Stomach (tissue), 9 donors: ENCODE measurements around the gene ERO1B. TPM values are rescaled to one million over a fixed set of nuclear protein-coding genes. Genes with fewer than 3 reads are reported as not detected.

Experiments
- DNase-seq, 2 donors: peaks; one replicate each; pipeline versions ENCODE4 v3.0.0 to v3.0.0-alpha.2; 2013 to 2019
- H3K27ac ChIP-seq, 5 donors: fragments of 200-600 bp in 4 of 5; sonication (generic) in 4 of 5; one replicate each; pipeline ENCODE4 v1.5.1; 2013 to 2019; ENCODE audit warnings: mild to moderate bottlenecking in 1 of 5, moderate library complexity in 1 of 5
- H3K27me3 ChIP-seq, 3 donors: fragments of 200-600 bp; sonication (generic); one replicate each; pipeline ENCODE4 v1.5.1; 2017 to 2019; ENCODE audit warnings: mixed run types in 1 of 3
- H3K36me3 ChIP-seq, 4 donors: fragments of 200-600 bp; sonication (generic); 1 replicate in 3 of 4; 2 replicates in 1 of 4; pipeline ENCODE4 v1.5.1; 2016 to 2019
- H3K4me1 ChIP-seq, 4 donors: fragments of 200-600 bp; sonication (generic); one replicate each; pipeline ENCODE4 v1.5.1; 2016 to 2019
- H3K4me3 ChIP-seq, 4 donors: fragments of 200-600 bp; sonication (generic) in 3 of 4; one replicate each; pipeline ENCODE4 v1.5.1; 2016 to 2019; ENCODE audit warnings: mild to moderate bottlenecking in 1 of 4
- H3K9me3 ChIP-seq, 4 donors: fragments of 200-600 bp; sonication (generic); one replicate each; pipeline ENCODE4 v1.5.1; 2016 to 2019
- EP300 ChIP-seq: sonication (generic); formaldehyde crosslinking; IDR thresholded peaks from one replicate; pipeline ENCODE4 v1.6.1; 2017; ENCODE audit warnings: antibody characterized with exemption
- POLR2A ChIP-seq, 4 donors: fragments of 450-650 bp; IDR thresholded peaks; one replicate each; pipeline ENCODE4 v1.6.1; 2016; ENCODE audit warnings: antibody characterized with exemption in 4 of 4, control low read depth in 2 of 4, mild to moderate bottlenecking in 1 of 4, moderate library complexity in 1 of 4
- POLR2AphosphoS5 ChIP-seq, 3 donors: sonication (generic); formaldehyde crosslinking; IDR thresholded peaks; one replicate each; pipeline ENCODE4 v1.6.1; 2016; ENCODE audit warnings: antibody characterized with exemption in 3 of 3
- WGBS, 5 donors: extraction: QIAGEN DNeasy Blood & Tissue Kit in 3 of 5; methylation state at CpG; one replicate each; pipeline versions ENCODE4 v1.1.5 to v1.1.7; 2013 to 2018; 5-methylcytosine and 5-hydroxymethylcytosine counted together
- intact Hi-C: fragments of 100-400 bp; cut with DNase I; formaldehyde crosslinking; loops from one replicate; pipeline ENCODE4 v1.15.1; 2023; ENCODE audit warnings: low total_unique reads
- polyA plus RNA-seq, 3 donors: library from polyadenylated mRNA; stranded (reverse); fragments of 200-250 nt; gene quantifications; one replicate each; pipeline ENCODE4 v1.2.3, GENCODE V29; 2013
- total RNA-seq, 5 donors: library from RNA; depleted of rRNA; stranded (reverse); fragments of >200 nt; gene quantifications; one replicate each; pipeline versions ENCODE4 v1.1.0 to v1.2.3, GENCODE V29; 2014 to 2016
- TF ChIP-seq, protein P1 (sequence below), 7 experiments: fragments of 450-650 bp in 4 of 7; fragments of 200-600 bp in 3 of 7; sonication (generic) in 3 of 7; IDR thresholded peaks; one replicate each; pipeline ENCODE4 v1.5.1; 2016 to 2019; ENCODE audit warnings: antibody characterized with exemption in 7 of 7, control low read depth in 2 of 7, mild to moderate bottlenecking in 1 of 7
- donor health status: healthy with polysubstance abuse.
- donor health status: Bipolar disorder and iron deficiency.
- donor health status: healthy.

The ERO1B gene
- total and polyA plus RNA-seq, 8 donors: 3.2 to 103 (median 27.9) TPM

DNA sequence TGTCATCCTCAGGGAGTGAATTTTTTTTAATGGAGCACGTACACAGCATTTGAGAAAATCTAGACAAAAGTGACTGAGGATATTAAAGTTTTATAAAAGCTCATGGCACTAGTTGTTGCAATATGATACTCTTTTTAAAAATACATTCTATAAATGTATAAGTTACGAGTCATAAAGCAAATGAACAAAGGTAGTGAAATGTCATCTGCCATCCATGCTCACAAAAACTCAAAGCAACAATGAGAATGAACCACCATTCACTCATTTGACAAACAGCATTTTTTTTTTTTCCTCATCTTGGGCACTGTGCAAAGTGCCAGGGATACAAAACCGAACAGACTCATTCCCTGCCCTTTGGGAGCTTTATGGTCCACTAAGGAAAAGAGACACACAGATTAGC, 100.7 kb downstream of the ERO1B start:
- Histone ChIP-seq H3K4me1 (no peaks in the 10 kb centered on the region), H3K27ac (no peak overlapping the region), H3K27me3 (no peaks in the 10 kb centered on the region), H3K9me3 (no peaks in the 10 kb centered on the region), H3K36me3 (peaks cover 0 to 48% (median 45%) of the 10 kb centered on the region in 4 donors), H3K4me3 (no peak overlapping the region)
- WGBS, 5 donors: 95 to 99% (median 96%) methylated on average over 3 of the region's 3 CpGs
- intact Hi-C loops: no loop called here
- no peak for DNase-seq
- no peak for TF ChIP-seq EP300

DNA sequence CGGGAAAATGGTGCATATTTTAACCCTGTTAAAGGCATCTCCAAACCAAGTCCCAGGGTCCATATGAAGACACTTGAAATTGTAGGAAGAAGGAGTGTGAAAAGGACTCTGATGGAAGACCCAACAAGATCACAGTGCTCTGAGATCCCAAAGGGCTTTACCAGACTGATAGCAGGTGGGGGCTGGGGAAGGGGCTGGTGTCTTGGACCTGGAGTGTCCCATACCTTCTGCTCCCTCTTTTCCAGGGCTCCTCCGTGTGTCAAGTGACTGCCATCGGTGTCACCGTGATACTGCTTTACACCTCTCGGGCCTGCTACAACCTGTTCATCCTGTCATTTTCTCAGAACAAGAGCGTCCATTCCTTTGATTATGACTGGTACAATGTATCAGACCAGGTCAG, 102.1 kb downstream of the ERO1B start:
- H3K36me3 ChIP-seq: peaks cover 0 to 40% (median 37%) of the 10 kb centered on the region in 4 donors
- 92 to 98% (median 94%) methylated on average over 6 of the region's 6 CpGs for WGBS, 5 donors
- no peak for TF ChIP-seq EP300
- TF ChIP-seq POLR2AphosphoS5 (IDR thresholded peaks at IDR 0.05): no peak
- TF ChIP-seq, protein P1, sequence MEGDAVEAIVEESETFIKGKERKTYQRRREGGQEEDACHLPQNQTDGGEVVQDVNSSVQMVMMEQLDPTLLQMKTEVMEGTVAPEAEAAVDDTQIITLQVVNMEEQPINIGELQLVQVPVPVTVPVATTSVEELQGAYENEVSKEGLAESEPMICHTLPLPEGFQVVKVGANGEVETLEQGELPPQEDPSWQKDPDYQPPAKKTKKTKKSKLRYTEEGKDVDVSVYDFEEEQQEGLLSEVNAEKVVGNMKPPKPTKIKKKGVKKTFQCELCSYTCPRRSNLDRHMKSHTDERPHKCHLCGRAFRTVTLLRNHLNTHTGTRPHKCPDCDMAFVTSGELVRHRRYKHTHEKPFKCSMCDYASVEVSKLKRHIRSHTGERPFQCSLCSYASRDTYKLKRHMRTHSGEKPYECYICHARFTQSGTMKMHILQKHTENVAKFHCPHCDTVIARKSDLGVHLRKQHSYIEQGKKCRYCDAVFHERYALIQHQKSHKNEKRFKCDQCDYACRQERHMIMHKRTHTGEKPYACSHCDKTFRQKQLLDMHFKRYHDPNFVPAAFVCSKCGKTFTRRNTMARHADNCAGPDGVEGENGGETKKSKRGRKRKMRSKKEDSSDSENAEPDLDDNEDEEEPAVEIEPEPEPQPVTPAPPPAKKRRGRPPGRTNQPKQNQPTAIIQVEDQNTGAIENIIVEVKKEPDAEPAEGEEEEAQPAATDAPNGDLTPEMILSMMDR (IDR thresholded peaks at IDR 0.05): no peak
- no peak for TF ChIP-seq POLR2A (IDR thresholded peaks at IDR 0.05)
- no peak overlapping the region for H3K27ac ChIP-seq
- intact Hi-C loops: no loop called here
- H3K9me3 ChIP-seq: no peaks in the 10 kb centered on the region
- no peak overlapping the region for H3K4me3 ChIP-seq
- H3K27me3 ChIP-seq: no peaks in the 10 kb centered on the region
- DNase-seq: no peak
- H3K4me1 ChIP-seq: no peaks in the 10 kb centered on the region

DNA sequence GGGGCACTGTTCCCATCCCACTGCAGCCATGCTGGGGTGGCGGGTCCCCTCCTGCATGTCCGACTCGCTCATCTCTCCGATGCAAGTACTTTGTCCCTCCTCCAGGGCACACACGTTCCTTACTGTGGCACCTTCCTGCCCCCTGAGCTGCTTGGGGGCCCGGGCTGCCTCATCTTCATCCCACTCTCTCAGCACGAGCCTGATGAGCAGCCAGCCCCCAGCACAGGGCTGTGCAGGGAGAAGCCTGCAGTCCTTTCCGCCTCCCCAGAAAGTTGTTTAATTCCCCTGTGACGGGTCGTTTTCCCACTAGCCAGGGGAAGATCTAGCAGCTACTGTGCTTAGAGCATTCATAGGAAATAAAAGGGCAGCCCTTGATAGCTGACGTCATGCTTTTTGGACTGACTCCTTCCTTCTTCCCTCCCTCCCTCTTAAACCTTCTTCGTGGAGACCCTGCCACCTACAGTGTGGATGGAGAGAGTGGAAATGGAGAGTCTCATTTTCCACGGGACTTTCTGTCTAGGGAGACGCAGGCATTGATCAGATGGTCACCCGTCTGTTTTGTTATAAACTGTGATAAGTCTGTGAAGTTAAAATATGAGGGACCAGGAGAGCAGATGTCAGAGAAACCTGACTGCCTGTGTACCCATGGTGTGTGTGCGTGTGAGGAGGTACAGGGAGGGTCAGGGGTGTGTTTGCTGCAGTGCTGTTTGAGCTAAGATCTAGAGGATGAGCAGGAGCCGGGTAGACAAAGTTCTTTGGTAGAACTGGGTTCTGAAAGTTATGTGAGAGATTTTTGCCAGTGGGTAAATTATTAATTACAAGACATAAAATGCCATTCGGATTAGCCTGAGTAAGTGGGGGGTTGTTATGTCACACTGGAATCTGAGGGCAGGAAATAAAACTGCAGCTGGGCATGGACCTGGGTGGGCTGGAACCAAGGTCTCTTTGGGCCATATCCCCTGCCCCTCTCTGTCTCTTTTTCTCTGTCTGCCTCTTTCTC, 105.1 kb downstream of the ERO1B start:
- H3K9me3 ChIP-seq: no peaks in the 10 kb centered on the region
- TF ChIP-seq, protein P1 (IDR thresholded peaks at IDR 0.05): no peak
- no peak for TF ChIP-seq EP300
- TF ChIP-seq POLR2A (IDR thresholded peaks at IDR 0.05): no peak
- no peak for TF ChIP-seq POLR2AphosphoS5 (IDR thresholded peaks at IDR 0.05)
- peaks cover 0 to 34% (median 27%) of the 10 kb centered on the region in 4 donors for H3K36me3 ChIP-seq
- H3K27me3 ChIP-seq: no peaks in the 10 kb centered on the region
- no peak overlapping the region for H3K4me3 ChIP-seq
- 53 to 66% (median 63%) methylated on average over 18 of the region's 18 CpGs for WGBS, 5 donors
- no peak overlapping the region for H3K27ac ChIP-seq
- intact Hi-C loops: no loop called here
- peak in 1 of 2 donors; percentile 41 for DNase-seq
- H3K4me1 ChIP-seq: no peaks in the 10 kb centered on the region

DNA sequence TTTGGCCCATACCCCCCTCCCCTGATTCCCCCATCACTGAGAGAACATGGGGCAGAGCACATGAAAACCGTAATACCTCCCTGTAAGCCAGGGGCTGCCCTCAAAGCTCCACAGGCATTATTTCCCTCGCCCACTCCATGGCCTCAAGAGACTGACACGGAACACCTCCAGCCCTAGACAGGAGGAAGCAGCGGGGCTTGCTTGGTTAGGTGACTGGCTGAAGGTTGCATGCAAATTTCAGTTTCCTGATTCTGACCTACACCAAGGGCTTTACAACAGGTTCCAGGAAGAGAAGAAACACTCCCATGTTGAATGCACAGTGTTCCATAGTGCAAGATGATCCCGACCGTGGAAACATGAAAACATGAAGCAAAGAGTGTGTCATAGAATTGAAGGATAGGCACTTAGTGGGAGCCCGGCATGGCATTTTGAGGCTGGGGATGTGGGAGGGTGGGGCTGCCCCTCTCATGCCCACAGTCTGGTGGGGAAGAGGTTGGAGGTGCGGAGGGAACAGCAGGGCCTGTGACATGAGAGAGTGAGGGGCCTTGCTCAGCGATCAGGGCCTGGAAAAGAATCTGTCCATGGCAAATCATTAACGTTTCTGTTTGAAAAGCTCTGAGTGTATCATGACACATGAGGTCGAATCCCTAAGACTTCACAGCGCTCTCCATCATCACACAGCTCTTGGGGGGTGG, 106.0 kb downstream of the ERO1B start:
- no peak overlapping the region for H3K27ac ChIP-seq
- H3K36me3 ChIP-seq: peaks cover 0 to 28% (median 18%) of the 10 kb centered on the region in 4 donors
- no peak for DNase-seq
- H3K27me3 ChIP-seq: no peaks in the 10 kb centered on the region
- no peak overlapping the region for H3K4me3 ChIP-seq
- no peaks in the 10 kb centered on the region for H3K9me3 ChIP-seq
- WGBS, 5 donors: 86 to 91% (median 90%) methylated on average over 12 of the region's 12 CpGs
- TF ChIP-seq POLR2A (IDR thresholded peaks at IDR 0.05) (no peak), EP300 (no peak)
- no peaks in the 10 kb centered on the region for H3K4me1 ChIP-seq
- intact Hi-C loops: no loop called here

DNA sequence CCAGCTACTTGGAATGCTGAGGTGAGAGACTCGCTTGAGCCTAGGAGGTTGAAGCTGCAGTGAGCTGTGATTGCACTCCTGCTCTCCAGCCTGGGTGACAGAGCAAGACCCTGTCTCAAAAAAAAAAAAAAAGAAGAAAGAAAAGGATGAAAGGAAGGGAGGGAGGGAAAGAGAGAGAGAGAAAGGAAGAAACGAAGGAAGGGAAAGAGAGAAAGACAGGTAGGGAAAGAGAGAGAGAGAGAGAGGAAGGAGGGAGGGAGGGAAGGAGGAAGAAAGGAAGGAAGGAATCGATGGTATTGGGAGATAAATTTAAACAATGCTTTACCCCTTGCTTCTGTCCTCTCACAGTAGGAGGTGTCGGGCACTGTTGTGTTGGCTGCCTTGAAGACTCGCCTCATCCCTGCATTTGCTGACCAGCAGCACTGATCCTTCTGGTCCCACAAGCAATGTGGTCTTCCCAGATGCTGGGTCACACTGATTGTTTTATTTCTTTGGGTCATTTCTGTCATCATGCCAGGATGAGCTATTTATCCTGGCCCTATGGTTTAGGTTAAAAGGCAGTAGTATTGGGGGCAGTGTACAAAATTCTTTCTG, 108.5 kb downstream of the ERO1B start:
- no peak overlapping the region for H3K4me3 ChIP-seq
- no peak for DNase-seq
- no peaks in the 10 kb centered on the region for H3K9me3 ChIP-seq
- H3K27ac ChIP-seq: no peak overlapping the region
- WGBS, 5 donors: 77 to 91% (median 83%) methylated on average over 5 of the region's 5 CpGs
- peaks cover 0 to 10% (median 0%) of the 10 kb centered on the region in 4 donors for H3K4me1 ChIP-seq
- no peaks in the 10 kb centered on the region for H3K27me3 ChIP-seq
- intact Hi-C loops: no loop called here
- H3K36me3 ChIP-seq: peaks cover 0 to 9% (median 3%) of the 10 kb centered on the region in 4 donors
- TF ChIP-seq POLR2AphosphoS5 (IDR thresholded peaks at IDR 0.05): no peak
- TF ChIP-seq POLR2A (IDR thresholded peaks at IDR 0.05): no peak
